ENCODE data around the gene HERC4.
"Not testable (repeated sequence)": the region's sequence is repeated elsewhere in the genome, so short reads cannot be mapped to it uniquely, and the experiment has no call there.

HERC4 gene

GRCh38 chr10:67884842-67885670 is 190.0 kb downstream of the HERC4 start:
- peak; percentile 70 to 71 for DNase-seq (ENCODE audit: extremely low read depth in 1 of 2, low read depth in 1 of 2)

- peak; percentile 86 to 87 for DNase-seq (ENCODE audit: extremely low read depth in 1 of 2, low read depth in 1 of 2)
These were observed 190.7 kb downstream of the HERC4 start, which contains the start of gene SIRT1 for GRCh38 chr10:67884313-67884841. Gene SIRT1 (plus strand): TSS chr10:67884656. CDS start chr10:67884722, 66 bp downstream.

- no peak for DNase-seq (ENCODE audit: extremely low read depth in 1 of 2, low read depth in 1 of 2)
These were observed 191.3 kb downstream of the HERC4 start for GRCh38 chr10:67883710-67884312.

- no peak for DNase-seq (ENCODE audit: extremely low read depth in 1 of 2, low read depth in 1 of 2)
These were observed 196.9 kb downstream of the HERC4 start for GRCh38 chr10:67878133-67878532.

- not testable (repeated sequence) for DNase-seq (ENCODE audit: extremely low read depth in 1 of 2, low read depth in 1 of 2)
These were observed 197.7 kb downstream of the HERC4 start for GRCh38 chr10:67877421-67877820.

- DNase-seq (ENCODE audit: extremely low read depth in 1 of 2, low read depth in 1 of 2), result no peak
These were observed 199.5 kb downstream of the HERC4 start for GRCh38 chr10:67875340-67876238.

Measured in stimulated activated CD8-positive, alpha-beta memory T cell treated with anti-CD3 and anti-CD28 coated beads, Interleukin-7, amount 100 ng/mL, for 48 hours (primary cell).